ENCODE measurements around the gene DGKI. TPM values are rescaled to one million over a fixed set of nuclear protein-coding genes. Genes with fewer than 3 reads are reported as not detected.

The DGKI gene
- total and polyA plus RNA-seq, 2 experiments from 2014 or later, result 0.16 to 1.0 TPM

DNA sequence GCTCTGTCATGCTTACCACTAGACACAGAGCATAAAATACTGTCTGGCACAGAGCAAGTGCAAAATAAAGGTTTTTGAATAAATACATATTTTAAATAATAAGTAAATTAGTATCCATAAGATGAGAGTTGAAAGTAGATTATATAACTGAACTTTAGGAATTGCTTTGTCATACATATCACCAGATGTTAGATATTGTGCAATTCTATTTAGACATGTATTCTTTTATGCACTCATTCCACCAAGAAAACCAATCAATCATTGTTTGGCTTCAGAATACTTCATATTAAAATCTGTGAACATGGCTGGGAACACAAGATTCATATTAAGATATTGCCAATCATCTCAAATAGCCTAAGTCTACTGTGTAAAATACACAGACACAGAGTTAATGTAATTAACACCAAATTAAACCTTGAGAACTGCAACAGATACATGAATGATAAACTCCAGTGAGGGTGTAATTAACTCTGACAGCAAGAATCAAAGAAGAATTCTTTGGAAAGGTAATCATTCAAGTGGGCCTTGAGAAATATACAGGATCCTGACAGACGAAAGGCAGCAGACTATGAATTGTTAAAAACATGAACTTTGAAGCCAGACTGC, 302.2 kb downstream of the DGKI start (continued):
- TF ChIP-seq ZNF462 (CRISPR knock-in tag; IDR thresholded peaks at IDR 0.05), result no peak
- TF ChIP-seq, protein P1, sequence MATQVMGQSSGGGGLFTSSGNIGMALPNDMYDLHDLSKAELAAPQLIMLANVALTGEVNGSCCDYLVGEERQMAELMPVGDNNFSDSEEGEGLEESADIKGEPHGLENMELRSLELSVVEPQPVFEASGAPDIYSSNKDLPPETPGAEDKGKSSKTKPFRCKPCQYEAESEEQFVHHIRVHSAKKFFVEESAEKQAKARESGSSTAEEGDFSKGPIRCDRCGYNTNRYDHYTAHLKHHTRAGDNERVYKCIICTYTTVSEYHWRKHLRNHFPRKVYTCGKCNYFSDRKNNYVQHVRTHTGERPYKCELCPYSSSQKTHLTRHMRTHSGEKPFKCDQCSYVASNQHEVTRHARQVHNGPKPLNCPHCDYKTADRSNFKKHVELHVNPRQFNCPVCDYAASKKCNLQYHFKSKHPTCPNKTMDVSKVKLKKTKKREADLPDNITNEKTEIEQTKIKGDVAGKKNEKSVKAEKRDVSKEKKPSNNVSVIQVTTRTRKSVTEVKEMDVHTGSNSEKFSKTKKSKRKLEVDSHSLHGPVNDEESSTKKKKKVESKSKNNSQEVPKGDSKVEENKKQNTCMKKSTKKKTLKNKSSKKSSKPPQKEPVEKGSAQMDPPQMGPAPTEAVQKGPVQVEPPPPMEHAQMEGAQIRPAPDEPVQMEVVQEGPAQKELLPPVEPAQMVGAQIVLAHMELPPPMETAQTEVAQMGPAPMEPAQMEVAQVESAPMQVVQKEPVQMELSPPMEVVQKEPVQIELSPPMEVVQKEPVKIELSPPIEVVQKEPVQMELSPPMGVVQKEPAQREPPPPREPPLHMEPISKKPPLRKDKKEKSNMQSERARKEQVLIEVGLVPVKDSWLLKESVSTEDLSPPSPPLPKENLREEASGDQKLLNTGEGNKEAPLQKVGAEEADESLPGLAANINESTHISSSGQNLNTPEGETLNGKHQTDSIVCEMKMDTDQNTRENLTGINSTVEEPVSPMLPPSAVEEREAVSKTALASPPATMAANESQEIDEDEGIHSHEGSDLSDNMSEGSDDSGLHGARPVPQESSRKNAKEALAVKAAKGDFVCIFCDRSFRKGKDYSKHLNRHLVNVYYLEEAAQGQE (IDR thresholded peaks at IDR 0.05; ENCODE audit: unreplicated experiment), result no peak
- no peak for TF ChIP-seq CREB1 (CRISPR knock-in tag; IDR thresholded peaks at IDR 0.05; ENCODE audit: low read depth)
- TF ChIP-seq, protein P2, sequence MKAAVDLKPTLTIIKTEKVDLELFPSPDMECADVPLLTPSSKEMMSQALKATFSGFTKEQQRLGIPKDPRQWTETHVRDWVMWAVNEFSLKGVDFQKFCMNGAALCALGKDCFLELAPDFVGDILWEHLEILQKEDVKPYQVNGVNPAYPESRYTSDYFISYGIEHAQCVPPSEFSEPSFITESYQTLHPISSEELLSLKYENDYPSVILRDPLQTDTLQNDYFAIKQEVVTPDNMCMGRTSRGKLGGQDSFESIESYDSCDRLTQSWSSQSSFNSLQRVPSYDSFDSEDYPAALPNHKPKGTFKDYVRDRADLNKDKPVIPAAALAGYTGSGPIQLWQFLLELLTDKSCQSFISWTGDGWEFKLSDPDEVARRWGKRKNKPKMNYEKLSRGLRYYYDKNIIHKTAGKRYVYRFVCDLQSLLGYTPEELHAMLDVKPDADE (IDR thresholded peaks at IDR 0.05), result no peak

Data from GM23338 (cell line).